H9 (cell line): ENCODE measurements around the gene ZNF577. TPM values are rescaled to one million over a fixed set of nuclear protein-coding genes. Genes with fewer than 3 reads are reported as not detected.

Experiments used
- DNase-seq: peaks from one replicate; pipeline ENCODE4 v3.0.0-alpha.2; 2017
- H2AFZ ChIP-seq: one replicate; pipeline ENCODE4 v1.6.1; 2013; ENCODE audit warnings: mild to moderate bottlenecking, low read length, control low read depth, moderate library complexity
- H2AK5ac ChIP-seq: 2 replicates; pipeline ENCODE4 v1.6.1; 2013; ENCODE audit warnings: low read length, control low read depth, mixed read lengths; ENCODE audit not compliant: insufficient read length
- H2BK120ac ChIP-seq: one replicate; pipeline ENCODE4 v1.6.1; 2013; ENCODE audit warnings: low read depth, mild to moderate bottlenecking, low read length, control low read depth, inconsistent platforms; ENCODE audit not compliant: poor library complexity, severe bottlenecking
- H2BK12ac ChIP-seq: 2 replicates; pipeline ENCODE4 v1.6.1; 2013; ENCODE audit warnings: low read length, control low read depth, mixed read lengths, low read depth; ENCODE audit not compliant: insufficient read length
- H2BK15ac ChIP-seq: 2 replicates; pipeline ENCODE4 v1.6.1; 2013; ENCODE audit warnings: low read depth, low read length, control low read depth
- H2BK20ac ChIP-seq: one replicate; pipeline ENCODE4 v1.6.1; 2013; ENCODE audit warnings: low read depth, mild to moderate bottlenecking, low read length, control low read depth, inconsistent platforms; ENCODE audit not compliant: poor library complexity, severe bottlenecking
- H2BK5ac ChIP-seq: 2 replicates; pipeline ENCODE4 v1.6.1; 2013; ENCODE audit warnings: low read length, control low read depth, mixed read lengths; ENCODE audit not compliant: insufficient read length
- H3K14ac ChIP-seq: 2 replicates; pipeline ENCODE4 v1.6.1; 2013; ENCODE audit warnings: low read length, control low read depth; ENCODE audit not compliant: insufficient read depth
- H3K18ac ChIP-seq: 2 replicates; pipeline ENCODE4 v1.6.1; 2013; ENCODE audit warnings: low read depth, mild to moderate bottlenecking, mixed read lengths, low read length, control low read depth; ENCODE audit not compliant: insufficient read length
- H3K23ac ChIP-seq: 2 replicates; pipeline ENCODE4 v1.6.1; 2013; ENCODE audit warnings: low read length, control low read depth, mixed read lengths, low read depth; ENCODE audit not compliant: insufficient read length
- H3K23me2 ChIP-seq: 2 replicates; pipeline ENCODE4 v1.6.1; 2013; ENCODE audit warnings: low read depth, mild to moderate bottlenecking, mixed read lengths, low read length, control low read depth; ENCODE audit not compliant: insufficient read length, poor library complexity, severe bottlenecking
- H3K27ac ChIP-seq: 2 replicates; pipeline ENCODE4 v1.5.1; 2013; ENCODE audit warnings: low read length, control low read depth, mixed read lengths, low read depth; ENCODE audit not compliant: insufficient read length
- H3K27me3 ChIP-seq: 2 replicates; pipeline ENCODE4 v1.6.1; 2013; ENCODE audit warnings: low read length, control low read depth, inconsistent platforms; ENCODE audit not compliant: insufficient read depth
- H3K4ac ChIP-seq: 2 replicates; pipeline ENCODE4 v1.6.1; 2013; ENCODE audit warnings: low read depth, mild to moderate bottlenecking, control low read depth, inconsistent platforms, low read length, moderate library complexity
- H3K4me1 ChIP-seq: 2 replicates; pipeline ENCODE4 v1.6.1; 2013; ENCODE audit warnings: low read length, control low read depth, inconsistent platforms; ENCODE audit not compliant: insufficient read depth
- H3K4me2 ChIP-seq: 2 replicates; pipeline ENCODE4 v1.6.1; 2013; ENCODE audit warnings: low read length, control low read depth, mixed read lengths; ENCODE audit not compliant: insufficient read length, insufficient read depth
- H3K56ac ChIP-seq: 2 replicates; pipeline ENCODE4 v1.6.1; 2013; ENCODE audit warnings: low read depth, mild to moderate bottlenecking, mixed read lengths, low read length, control low read depth; ENCODE audit not compliant: insufficient read length
- H3K79me1 ChIP-seq: 2 replicates; pipeline ENCODE4 v1.6.1; 2013; ENCODE audit warnings: low read depth, mild to moderate bottlenecking, moderate library complexity, low read length, control low read depth, inconsistent platforms; ENCODE audit not compliant: insufficient read depth, poor library complexity, severe bottlenecking
- H3K79me2 ChIP-seq: 2 replicates; pipeline ENCODE4 v1.6.1; 2013; ENCODE audit warnings: low read length, control low read depth, inconsistent platforms; ENCODE audit not compliant: insufficient read depth
- H3K9ac ChIP-seq: 2 replicates; pipeline ENCODE4 v1.6.1; 2013; ENCODE audit warnings: low read length, control low read depth, mixed read lengths; ENCODE audit not compliant: insufficient read length; ENCODE audit errors: extremely low read depth
- H3K9me3 ChIP-seq: one replicate; pipeline ENCODE4 v1.6.1; 2013; ENCODE audit warnings: low read depth, low read length, inconsistent platforms; ENCODE audit not compliant: control insufficient read depth
- H3T11ph ChIP-seq: one replicate; pipeline ENCODE4 v1.6.1; 2013; ENCODE audit warnings: mild to moderate bottlenecking, low read length, control low read depth, inconsistent platforms
- H4K20me1 ChIP-seq: one replicate; pipeline ENCODE4 v1.6.1; 2013; ENCODE audit not compliant: control insufficient read depth, insufficient read length, insufficient read depth
- H4K5ac ChIP-seq: 2 replicates; pipeline ENCODE4 v1.6.1; 2013; ENCODE audit warnings: low read depth, mild to moderate bottlenecking, mixed read lengths, low read length, control low read depth; ENCODE audit not compliant: insufficient read length
- H4K8ac ChIP-seq: replicated peaks from 2 replicates; pipeline ENCODE4 v1.6.1; 2013; ENCODE audit warnings: low read length, control low read depth, mixed read lengths, low read depth; ENCODE audit not compliant: insufficient read length
- H4K91ac ChIP-seq: 2 replicates; pipeline ENCODE4 v1.6.1; 2013; ENCODE audit warnings: low read depth, mild to moderate bottlenecking, moderate library complexity, mixed read lengths, low read length, control low read depth; ENCODE audit not compliant: insufficient read length
- H3K27ac Mint-ChIP-seq, 3 experiments: 2 replicates in 2 of 3; 3 replicates in 1 of 3; pipeline ENCODE4 v1.8.0; 2020 to 2021; ENCODE audit warnings: mixed read lengths in 3 of 3, mild to moderate bottlenecking in 1 of 3, moderate library complexity in 1 of 3
- H3K27me3 Mint-ChIP-seq: 2 replicates; pipeline ENCODE4 v1.8.0; 2021; ENCODE audit warnings: low read depth, mild to moderate bottlenecking, moderate library complexity, mixed read lengths
- H3K36me3 Mint-ChIP-seq, 3 experiments: 2 replicates in 2 of 3; 3 replicates in 1 of 3; pipeline ENCODE4 v1.8.0; 2020 to 2021; ENCODE audit warnings: low read depth in 3 of 3, mixed read lengths in 3 of 3; ENCODE audit not compliant: insufficient read depth in 1 of 3
- H3K4me1 Mint-ChIP-seq, 2 experiments: 2 replicates each; pipeline ENCODE4 v1.8.0; 2020; ENCODE audit warnings: mixed read lengths in 2 of 2
- H3K4me3 Mint-ChIP-seq, 2 experiments: 2 replicates in 1 of 2; 3 replicates in 1 of 2; pipeline ENCODE4 v1.8.0; 2020 to 2021; ENCODE audit warnings: mild to moderate bottlenecking in 2 of 2, mixed read lengths in 2 of 2, moderate library complexity in 1 of 2
- H3K9me3 Mint-ChIP-seq, 2 experiments: 2 replicates in 1 of 2; 3 replicates in 1 of 2; pipeline ENCODE4 v1.8.0; 2020; ENCODE audit warnings: mild to moderate bottlenecking in 2 of 2, mixed read lengths in 2 of 2, moderate library complexity in 1 of 2
- WGBS: extraction: QIAGEN DNeasy Blood & Tissue Kit; methylation state at CpG from one replicate; pipeline ENCODE4 v1.1.7; 2013; ENCODE audit warnings: missing lambda C conversion rate, low lambda C conversion rate, mixed read lengths; ENCODE audit not compliant: insufficient read length; ENCODE audit errors: extremely low coverage; 5-methylcytosine and 5-hydroxymethylcytosine counted together
- total RNA-seq: library from RNA; stranded (reverse); gene quantifications from 2 replicates; pipeline ENCODE4 v1.2.1, GENCODE V29; 2021
- TF ChIP-seq, protein P1 (sequence below): fragments of 200-600 bp; sonication (generic); conservative IDR thresholded peaks from 3 replicates; pipeline ENCODE4 v1.8.0; 2021; ENCODE audit warnings: antibody characterized with exemption, mild to moderate bottlenecking

ZNF577 gene
- total RNA-seq, 1 experiment from 2014 or later = 42.1 TPM

DNA sequence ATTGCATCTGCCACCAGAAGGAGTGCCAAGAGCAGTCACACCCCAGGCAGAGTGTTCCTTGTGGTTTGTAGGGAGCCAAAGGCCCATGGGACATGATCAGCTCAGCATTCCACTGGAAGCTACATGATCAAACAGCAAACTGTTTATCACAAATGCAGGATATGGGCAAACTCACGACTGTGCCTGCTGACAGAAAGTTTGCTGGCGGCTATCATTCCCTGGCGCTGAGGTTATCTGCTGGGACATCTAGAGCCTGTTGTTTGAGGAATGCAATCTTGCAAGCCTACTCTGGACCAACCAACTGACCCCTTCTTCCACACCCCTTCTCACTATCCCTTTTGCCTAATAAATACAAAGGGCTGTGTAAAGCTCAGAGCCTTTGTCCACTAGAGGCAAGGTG is 31.9 kb upstream of the ZNF577 start:
- H4K8ac ChIP-seq = no peak overlapping the region
- DNase-seq = no peak
- H3K4me1 ChIP-seq = no peaks in the 10 kb centered on the region
- no peak overlapping the region for H3K9ac ChIP-seq
- H3K4me1 Mint-ChIP-seq = no peaks in the 10 kb centered on the region
- peaks cover 93 to 97% of the 10 kb centered on the region in 2 experiments for H3K9me3 Mint-ChIP-seq
- H3T11ph ChIP-seq = no peak overlapping the region
- no peak overlapping the region for H3K4me3 Mint-ChIP-seq
- H4K91ac ChIP-seq = no peak overlapping the region
- TF ChIP-seq, protein P1, sequence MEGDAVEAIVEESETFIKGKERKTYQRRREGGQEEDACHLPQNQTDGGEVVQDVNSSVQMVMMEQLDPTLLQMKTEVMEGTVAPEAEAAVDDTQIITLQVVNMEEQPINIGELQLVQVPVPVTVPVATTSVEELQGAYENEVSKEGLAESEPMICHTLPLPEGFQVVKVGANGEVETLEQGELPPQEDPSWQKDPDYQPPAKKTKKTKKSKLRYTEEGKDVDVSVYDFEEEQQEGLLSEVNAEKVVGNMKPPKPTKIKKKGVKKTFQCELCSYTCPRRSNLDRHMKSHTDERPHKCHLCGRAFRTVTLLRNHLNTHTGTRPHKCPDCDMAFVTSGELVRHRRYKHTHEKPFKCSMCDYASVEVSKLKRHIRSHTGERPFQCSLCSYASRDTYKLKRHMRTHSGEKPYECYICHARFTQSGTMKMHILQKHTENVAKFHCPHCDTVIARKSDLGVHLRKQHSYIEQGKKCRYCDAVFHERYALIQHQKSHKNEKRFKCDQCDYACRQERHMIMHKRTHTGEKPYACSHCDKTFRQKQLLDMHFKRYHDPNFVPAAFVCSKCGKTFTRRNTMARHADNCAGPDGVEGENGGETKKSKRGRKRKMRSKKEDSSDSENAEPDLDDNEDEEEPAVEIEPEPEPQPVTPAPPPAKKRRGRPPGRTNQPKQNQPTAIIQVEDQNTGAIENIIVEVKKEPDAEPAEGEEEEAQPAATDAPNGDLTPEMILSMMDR = no peak
- H3K4me2 ChIP-seq = no peak overlapping the region
- no peak overlapping the region for H2AFZ ChIP-seq
- no peaks in the 10 kb centered on the region for H3K79me2 ChIP-seq
- H3K4ac ChIP-seq = no peak overlapping the region
- no peak overlapping the region for H2BK12ac ChIP-seq
- H3K9me3 ChIP-seq = peaks cover 82% of the 10 kb centered on the region
- no peak overlapping the region for H3K18ac ChIP-seq
- no peak overlapping the region for H3K14ac ChIP-seq
- H4K20me1 ChIP-seq = no peaks in the 10 kb centered on the region
- H2BK5ac ChIP-seq = no peak overlapping the region
- no peak overlapping the region for H4K5ac ChIP-seq
- no peak overlapping the region for H2AK5ac ChIP-seq
- H2BK20ac ChIP-seq = no peak overlapping the region
- H3K27me3 ChIP-seq = no peaks in the 10 kb centered on the region
- H3K56ac ChIP-seq = no peak overlapping the region
- H3K27me3 Mint-ChIP-seq = peaks cover 15% of the 10 kb centered on the region
- no peaks in the 10 kb centered on the region for H3K23me2 ChIP-seq
- WGBS = no CpG with 5 or more reads among the region's 3 CpGs
- H2BK120ac ChIP-seq = no peak overlapping the region
- no peaks in the 10 kb centered on the region for H3K79me1 ChIP-seq
- H3K27ac Mint-ChIP-seq = no peak overlapping the region
- H3K23ac ChIP-seq = no peak overlapping the region
- peaks cover 20 to 84% (median 57%) of the 10 kb centered on the region in 3 experiments for H3K36me3 Mint-ChIP-seq
- no peak overlapping the region for H3K27ac ChIP-seq
- no peak overlapping the region for H2BK15ac ChIP-seq
